ENCODE measurements around the gene ZMYND8.

DNA sequence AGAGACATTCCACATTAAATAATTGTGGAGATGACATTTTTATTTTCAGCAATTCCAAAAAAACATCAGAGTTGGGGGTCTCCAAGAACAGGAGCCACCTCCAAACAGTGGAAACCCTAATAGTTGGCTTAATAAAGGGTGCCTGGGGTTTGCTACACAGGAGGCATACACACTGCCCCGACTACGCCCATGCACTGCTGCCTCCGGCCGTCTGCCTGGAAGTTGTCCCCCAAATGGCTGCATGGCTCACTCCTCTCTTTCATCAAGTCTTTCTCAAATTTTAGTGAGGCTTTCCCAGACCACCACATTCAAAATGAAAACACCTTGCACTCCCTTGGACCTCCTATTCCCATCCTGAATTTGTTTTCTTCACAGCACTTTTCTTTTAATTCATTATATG is 58.8 kb downstream of the ZMYND8 start:
- TF ChIP-seq, protein P1, sequence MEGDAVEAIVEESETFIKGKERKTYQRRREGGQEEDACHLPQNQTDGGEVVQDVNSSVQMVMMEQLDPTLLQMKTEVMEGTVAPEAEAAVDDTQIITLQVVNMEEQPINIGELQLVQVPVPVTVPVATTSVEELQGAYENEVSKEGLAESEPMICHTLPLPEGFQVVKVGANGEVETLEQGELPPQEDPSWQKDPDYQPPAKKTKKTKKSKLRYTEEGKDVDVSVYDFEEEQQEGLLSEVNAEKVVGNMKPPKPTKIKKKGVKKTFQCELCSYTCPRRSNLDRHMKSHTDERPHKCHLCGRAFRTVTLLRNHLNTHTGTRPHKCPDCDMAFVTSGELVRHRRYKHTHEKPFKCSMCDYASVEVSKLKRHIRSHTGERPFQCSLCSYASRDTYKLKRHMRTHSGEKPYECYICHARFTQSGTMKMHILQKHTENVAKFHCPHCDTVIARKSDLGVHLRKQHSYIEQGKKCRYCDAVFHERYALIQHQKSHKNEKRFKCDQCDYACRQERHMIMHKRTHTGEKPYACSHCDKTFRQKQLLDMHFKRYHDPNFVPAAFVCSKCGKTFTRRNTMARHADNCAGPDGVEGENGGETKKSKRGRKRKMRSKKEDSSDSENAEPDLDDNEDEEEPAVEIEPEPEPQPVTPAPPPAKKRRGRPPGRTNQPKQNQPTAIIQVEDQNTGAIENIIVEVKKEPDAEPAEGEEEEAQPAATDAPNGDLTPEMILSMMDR (IDR thresholded peaks at IDR 0.05) = no peak
- TF ChIP-seq POLR2A (IDR thresholded peaks at IDR 0.05) = no peak
